AG09309 (cell line): ENCODE data around the gene ATXN7.

Experiments used
- DNase-seq: peaks from one replicate; pipeline ENCODE4 v3.0.0-alpha.2; 2010; ENCODE audit warnings: low read depth
- H3K4me3 ChIP-seq: 2 replicates; pipeline ENCODE4 v1.5.1; 2011; ENCODE audit warnings: mild to moderate bottlenecking, low read depth, low read length, moderate library complexity; ENCODE audit not compliant: control insufficient read depth
- TF ChIP-seq, protein P1 (sequence below): IDR thresholded peaks from 2 replicates; pipeline ENCODE4 v1.5.1; 2011; ENCODE audit warnings: mild to moderate bottlenecking, low read depth, low read length, inconsistent platforms; ENCODE audit not compliant: insufficient read depth, control insufficient read depth; ENCODE audit errors: missing control alignments

ATXN7 gene

DNA sequence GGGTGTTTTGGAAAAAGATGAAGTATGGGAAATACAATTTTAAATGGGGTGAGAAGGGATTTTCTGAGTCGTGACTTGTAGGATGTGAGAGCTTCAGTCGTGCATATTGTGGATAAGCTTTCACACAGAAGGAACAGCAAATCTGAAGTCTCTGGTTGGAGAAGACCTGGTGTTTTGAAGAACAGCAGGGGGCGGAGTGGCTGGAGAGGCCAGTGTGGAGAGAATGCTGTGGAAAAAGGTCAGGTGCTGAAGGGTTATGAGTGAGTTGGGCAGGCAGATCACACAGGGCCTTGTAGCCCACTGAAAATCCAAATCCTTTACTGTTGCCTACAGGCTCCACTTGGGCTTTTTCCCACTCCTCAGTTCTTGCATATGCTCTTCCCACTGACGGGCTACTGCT is 62.6 kb downstream of the ATXN7 start:
- no peak for DNase-seq
- TF ChIP-seq, protein P1, sequence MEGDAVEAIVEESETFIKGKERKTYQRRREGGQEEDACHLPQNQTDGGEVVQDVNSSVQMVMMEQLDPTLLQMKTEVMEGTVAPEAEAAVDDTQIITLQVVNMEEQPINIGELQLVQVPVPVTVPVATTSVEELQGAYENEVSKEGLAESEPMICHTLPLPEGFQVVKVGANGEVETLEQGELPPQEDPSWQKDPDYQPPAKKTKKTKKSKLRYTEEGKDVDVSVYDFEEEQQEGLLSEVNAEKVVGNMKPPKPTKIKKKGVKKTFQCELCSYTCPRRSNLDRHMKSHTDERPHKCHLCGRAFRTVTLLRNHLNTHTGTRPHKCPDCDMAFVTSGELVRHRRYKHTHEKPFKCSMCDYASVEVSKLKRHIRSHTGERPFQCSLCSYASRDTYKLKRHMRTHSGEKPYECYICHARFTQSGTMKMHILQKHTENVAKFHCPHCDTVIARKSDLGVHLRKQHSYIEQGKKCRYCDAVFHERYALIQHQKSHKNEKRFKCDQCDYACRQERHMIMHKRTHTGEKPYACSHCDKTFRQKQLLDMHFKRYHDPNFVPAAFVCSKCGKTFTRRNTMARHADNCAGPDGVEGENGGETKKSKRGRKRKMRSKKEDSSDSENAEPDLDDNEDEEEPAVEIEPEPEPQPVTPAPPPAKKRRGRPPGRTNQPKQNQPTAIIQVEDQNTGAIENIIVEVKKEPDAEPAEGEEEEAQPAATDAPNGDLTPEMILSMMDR = no peak
- no peak overlapping the region for H3K4me3 ChIP-seq

DNA sequence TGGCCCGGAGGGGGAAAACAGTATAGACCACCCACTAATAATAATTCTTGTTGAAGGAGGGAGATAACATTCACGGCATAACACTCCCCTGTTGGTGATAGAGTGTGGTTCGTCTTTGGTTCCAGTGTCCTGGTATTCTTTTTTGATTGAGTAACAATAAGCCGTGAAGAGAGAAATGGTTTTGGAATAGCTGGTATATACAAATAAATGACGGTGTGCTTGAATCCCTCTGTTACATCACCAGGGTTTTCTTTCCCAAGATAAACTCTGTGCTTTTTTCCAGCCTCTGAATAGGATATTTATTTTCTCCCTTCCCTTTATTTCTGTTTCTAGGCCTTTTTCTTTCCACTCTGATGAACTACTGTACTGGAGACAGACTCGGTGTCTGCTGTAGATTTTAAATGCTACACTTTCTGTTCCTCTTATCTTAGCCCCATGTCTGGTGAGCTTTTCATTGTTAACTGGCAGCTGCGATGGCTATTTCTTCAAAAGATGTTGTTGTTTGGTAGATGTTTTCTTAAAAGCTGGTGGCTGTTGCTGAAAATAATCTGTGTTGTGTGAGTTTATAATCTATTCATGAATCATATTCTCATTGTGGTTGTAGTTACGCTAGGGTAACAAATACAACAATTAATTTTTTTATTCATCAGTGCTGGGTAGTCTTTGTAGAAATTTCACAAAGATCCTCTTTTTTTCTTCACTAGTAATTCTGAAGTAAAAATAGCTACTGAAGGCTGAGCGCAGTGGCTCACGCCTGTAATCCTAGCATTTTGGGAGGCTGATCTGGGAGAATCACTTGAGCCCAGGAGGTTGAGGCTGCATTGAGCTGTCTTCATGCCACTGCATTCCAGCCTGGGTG is 64.0 kb downstream of the ATXN7 start:
- no peak overlapping the region for H3K4me3 ChIP-seq
- TF ChIP-seq, protein P1 = no peak
- no peak for DNase-seq

DNA sequence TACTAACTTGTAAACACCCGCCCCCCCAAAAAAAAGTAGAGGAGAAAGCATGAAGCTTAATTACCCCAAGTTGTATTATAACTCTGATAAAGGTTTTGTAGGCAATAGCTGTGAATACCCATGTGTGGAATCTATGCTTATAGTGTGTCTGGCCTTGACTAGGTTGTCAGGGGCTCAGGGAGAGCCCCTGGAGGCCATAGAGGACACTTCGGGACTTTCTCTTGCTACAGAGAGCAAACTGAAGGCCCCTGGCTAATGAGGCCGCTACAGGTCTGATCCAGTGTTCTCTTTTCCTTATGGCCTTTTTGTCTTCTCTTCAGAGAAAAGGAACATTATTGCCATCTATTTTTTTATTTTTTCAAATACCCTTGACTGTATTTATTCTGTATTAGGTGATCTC is 67.6 kb downstream of the ATXN7 start:
- no peak for DNase-seq
- no peak overlapping the region for H3K4me3 ChIP-seq
- TF ChIP-seq, protein P1 = no peak

DNA sequence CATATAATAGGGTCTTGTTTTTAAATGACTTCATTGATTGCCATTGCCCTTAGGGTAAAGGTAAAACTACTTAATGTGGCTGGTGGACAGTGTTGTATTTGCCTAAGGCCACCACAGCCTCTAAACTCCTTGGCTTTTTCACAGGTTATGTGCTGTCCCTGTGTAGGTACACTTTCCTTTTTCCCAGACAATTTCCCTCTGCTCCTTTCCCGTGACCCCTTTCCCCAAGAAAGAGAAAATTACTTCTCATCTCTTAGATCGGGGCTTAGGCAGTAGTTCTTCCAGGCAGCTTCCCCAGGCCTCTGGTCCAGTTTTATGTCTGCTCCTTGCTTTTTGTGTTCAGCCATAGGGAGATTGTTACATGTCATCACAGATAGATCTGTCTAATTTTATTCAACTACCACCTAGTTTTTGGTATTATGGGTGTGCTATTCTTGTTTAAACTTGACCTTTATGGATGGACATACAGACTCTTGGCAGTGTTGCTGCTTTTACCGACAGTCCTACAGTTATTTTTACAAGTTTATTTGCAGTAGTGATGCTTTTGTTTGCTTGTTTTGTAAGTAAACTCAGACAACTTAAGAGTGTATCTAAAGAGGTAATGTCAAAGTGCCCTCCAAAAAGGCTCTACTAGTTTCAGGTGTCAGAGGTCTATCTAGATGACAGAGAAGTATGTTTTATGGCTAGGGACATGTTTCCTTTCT is 69.0 kb downstream of the ATXN7 start:
- H3K4me3 ChIP-seq = no peak overlapping the region
- no peak for DNase-seq
- TF ChIP-seq, protein P1 = no peak

DNA sequence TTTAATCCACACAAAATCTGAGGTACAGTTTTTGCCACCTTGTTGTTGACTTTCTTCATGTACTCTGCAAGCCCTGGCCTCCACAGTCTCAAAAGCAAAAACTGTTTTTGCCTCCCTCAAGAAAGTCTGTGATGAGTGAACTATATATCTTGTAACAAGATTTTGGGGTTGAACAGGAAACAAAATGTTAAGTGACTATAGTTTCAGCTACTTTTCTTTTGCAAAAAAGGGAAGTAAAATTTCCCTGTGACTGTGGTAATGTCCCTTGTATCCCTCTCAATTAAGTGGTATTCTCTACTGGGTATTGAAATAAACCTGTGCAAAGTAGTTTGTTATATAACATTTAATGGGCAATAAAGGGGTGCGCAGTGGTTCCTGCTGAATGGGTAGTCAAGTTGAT is 69.8 kb downstream of the ATXN7 start:
- H3K4me3 ChIP-seq = no peak overlapping the region
- TF ChIP-seq, protein P1 = no peak
- DNase-seq = no peak

DNA sequence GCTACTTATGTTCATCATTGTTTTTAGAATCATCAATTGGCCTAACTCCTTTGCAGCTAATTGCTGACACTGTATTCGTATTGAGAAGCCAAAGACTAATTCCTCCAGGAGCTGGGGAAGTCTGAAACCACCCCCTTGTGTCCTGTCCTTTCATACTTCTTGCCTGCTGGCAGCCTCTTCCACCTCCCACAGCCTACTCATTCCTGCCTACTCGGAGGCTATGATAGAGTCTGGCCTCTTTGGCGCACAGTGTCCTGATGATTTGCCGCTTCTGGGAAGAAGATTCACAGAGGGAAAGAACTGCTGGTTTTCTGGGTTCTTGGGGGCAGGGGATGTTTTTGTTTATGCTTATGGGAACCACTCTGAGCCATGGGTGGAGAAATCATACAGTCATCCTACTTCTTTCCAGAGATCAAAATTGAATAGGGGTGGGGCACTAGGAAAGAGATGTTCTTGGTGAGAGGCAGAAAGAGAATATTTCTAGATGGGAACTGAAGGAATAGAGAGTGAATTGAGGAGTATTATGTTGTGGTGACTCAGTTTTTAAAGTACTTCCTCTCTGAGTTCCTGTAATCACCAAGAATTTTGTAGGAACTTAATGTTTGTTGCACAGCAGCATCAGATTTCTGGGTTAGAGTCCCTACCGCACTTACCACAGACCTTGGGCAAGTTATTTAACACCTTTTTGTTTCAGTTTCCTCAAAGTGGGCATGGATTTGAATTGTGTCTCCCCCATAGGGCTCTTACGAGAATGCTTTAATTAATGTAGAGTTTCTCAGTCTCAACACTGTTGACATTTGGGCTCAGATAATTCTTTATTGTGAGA is 70.6 kb downstream of the ATXN7 start:
- TF ChIP-seq, protein P1 = no peak
- H3K4me3 ChIP-seq = no peak overlapping the region
- DNase-seq = no peak
